GM10248 (cell line): Measurements from ENCODE around the gene PCSK5.

Source experiments
- CTCF ChIA-PET: fragments of 300-600 bp; sonication (Branson Sonifier 250); formaldehyde crosslinking; extraction: SDS; loops from one replicate; lab custom pipeline; 2021; ENCODE audit warnings: antibody characterized with exemption; lab: Yijun Ruan, JAX
- POLR2A ChIA-PET: fragments of 350-650 bp; sonication (Branson Sonifier 250); formaldehyde crosslinking; extraction: SDS; loops from one replicate; lab custom pipeline; 2020; ENCODE audit warnings: antibody characterized with exemption; lab: Yijun Ruan, JAX
- DNase-seq: peaks from one replicate; pipeline ENCODE4 v3.0.0; 2012; ENCODE audit errors: extremely low spot score
- TF ChIP-seq, protein P1 (sequence below): IDR thresholded peaks from 2 replicates; pipeline ENCODE4 v1.5.1; 2012; ENCODE audit warnings: mild to moderate bottlenecking, low read depth; ENCODE audit errors: extremely low read depth, missing control alignments, control extremely low read depth

Gene PCSK5

DNA sequence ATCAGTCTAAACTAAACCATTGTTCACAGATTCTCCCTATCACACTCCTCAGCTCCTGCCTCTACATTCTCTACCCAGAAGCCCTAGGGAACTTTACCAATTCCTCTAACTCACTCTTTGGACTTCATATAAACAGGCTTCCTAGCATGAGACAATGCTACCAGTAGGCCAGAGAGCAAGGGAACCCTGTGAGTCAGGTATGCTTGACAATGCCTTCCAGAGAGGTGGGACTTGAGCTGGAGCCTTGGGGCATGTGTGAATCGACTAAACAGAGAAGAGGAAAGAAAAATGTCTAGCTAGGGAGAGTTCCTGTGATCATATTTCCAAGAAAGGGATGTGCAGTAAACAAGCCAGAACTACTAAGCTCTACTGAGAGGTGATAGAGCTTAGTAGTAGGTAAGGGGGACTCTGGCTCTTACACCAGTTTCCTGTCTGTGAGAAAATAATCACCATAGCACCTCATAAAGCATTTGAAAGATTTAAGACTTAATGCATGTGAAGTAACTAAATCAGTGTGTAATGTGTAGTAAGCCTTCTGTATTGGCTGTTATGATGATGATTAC, 510.1 kb downstream of the PCSK5 start:
- TF ChIP-seq, protein P1, sequence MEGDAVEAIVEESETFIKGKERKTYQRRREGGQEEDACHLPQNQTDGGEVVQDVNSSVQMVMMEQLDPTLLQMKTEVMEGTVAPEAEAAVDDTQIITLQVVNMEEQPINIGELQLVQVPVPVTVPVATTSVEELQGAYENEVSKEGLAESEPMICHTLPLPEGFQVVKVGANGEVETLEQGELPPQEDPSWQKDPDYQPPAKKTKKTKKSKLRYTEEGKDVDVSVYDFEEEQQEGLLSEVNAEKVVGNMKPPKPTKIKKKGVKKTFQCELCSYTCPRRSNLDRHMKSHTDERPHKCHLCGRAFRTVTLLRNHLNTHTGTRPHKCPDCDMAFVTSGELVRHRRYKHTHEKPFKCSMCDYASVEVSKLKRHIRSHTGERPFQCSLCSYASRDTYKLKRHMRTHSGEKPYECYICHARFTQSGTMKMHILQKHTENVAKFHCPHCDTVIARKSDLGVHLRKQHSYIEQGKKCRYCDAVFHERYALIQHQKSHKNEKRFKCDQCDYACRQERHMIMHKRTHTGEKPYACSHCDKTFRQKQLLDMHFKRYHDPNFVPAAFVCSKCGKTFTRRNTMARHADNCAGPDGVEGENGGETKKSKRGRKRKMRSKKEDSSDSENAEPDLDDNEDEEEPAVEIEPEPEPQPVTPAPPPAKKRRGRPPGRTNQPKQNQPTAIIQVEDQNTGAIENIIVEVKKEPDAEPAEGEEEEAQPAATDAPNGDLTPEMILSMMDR: no peak
- no peak for DNase-seq
- CTCF ChIA-PET: interaction anchor here (0.9 to 4.0 kb wide), 7 partner anchors 17 to 305 kb away, joined by 3 to 15 read pairs (median 3); no protein-coding TSS in a partner anchor
- POLR2A ChIA-PET: no interaction called here

DNA sequence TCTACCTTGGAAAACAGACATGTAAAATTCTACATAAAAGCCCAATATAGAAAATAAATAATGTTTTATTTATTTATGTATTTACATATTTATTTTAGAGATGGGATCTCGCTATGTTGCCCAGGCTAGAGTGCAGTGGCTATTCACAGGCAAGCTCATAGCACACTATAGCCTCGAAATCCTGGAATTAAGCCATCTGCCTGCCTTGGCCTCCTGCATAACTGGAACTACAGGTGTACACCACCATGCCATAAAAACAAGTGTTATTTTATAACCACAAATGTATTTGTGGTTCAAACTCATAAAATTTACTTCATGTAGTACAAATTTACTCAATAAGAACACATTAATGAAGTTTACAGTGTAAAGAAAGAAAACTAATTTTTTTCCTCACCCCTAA, 510.7 kb downstream of the PCSK5 start:
- CTCF ChIA-PET: interaction anchor here (0.9 to 4.0 kb wide), 9 partner anchors 16 to 304 kb away, joined by 3 to 15 read pairs (median 3); partner anchors contain the start of gene GCNT1
- TF ChIP-seq, protein P1: no peak
- DNase-seq: no peak
- POLR2A ChIA-PET: no interaction called here

DNA sequence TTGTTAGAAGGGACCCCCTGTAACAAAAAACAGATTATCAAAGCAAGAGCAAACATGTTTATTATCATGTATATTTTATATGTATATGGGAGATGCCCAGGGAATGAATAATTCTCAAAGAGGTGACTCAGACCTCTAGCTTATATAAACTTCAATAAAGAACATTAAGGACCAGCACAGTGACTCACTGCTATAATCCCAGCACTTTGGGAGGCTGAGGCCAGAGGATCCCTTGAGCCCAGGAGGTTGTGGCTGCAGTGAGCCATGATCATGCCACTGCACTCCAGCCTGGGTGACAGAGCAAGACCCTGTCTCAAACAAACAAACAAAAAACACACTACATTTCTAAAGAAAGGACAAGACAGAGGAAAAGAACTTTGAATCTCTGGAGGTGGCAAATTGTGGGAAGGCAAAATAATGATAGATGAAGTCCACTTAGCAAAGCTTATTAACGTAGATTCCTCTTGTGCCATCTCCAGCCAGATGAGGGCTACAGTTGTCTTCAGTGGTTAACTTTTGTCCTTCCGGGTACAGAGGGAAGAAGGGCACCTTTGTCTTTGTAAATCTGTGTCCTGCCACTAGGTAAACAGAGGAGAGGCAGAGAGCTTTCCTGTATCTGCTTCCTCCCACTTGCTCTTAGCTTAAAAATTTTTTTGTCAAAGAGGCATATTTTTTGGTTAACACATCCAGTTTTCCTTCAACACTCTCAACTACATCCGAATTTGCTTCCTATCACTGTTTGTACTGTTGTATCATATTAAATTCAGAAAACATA, 511.3 kb downstream of the PCSK5 start:
- no peak for DNase-seq
- ChIA-PET CTCF (interaction anchor here (1.1 to 4.0 kb wide), 9 partner anchors 7 to 302 kb away, joined by 3 to 15 read pairs (median 4); partner anchors contain the start of genes GCNT1 and RFK), POLR2A (no interaction called here)
- TF ChIP-seq, protein P1: no peak

DNA sequence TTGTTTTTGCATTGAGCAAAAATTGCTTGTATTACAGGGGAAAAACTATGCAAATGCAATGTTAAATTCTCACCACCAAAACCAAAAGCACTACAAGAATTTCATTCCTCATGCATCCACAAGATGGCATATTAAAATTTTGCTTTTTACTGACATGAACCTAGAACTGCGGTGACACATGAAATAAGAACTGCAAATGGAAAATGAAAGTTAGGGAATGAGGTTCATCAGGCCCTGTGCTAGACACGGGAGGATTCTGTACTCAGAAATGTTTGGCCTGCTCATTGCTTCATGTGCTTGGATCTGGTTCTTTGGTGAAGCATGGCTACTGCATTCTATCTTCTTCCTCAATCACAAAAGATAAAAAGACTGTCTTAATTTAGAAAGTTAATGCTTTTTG, 512.9 kb downstream of the PCSK5 start:
- CTCF ChIA-PET: interaction anchor here (1.3 to 4.0 kb wide), 4 partner anchors 9 to 300 kb away, joined by 4 to 15 read pairs (median 7); partner anchors contain the start of gene RFK
- DNase-seq: peak; percentile 48

DNA sequence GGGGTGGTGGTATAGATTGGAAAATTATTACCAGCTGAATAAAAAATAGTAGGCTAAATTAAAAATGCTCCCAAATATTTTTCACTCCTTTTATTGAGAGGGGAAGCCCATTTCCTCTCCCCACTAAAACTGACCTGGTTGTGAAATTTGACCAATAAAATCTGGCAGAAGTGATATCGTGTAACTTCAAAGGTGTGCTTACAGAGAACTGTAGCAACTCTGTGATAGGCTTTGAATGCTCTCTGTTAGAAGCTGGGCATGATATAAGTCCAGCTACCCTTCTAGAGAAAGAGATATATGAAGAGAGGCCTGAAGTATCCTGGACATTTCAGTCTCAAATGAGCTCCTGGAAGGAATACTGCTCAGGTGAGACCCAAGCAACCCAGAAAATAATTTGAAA, 513.9 kb downstream of the PCSK5 start:
- POLR2A ChIA-PET: interaction anchor here (1.0 kb wide), 1 partner anchor 10 kb away, joined by 3 read pairs; the partner anchor contains the start of gene RFK
- TF ChIP-seq, protein P1: no peak
- CTCF ChIA-PET: interaction anchor here (0.7 to 3.5 kb wide), 12 partner anchors 10 to 301 kb away, joined by 3 to 15 read pairs (median 5); partner anchors contain the start of gene RFK
- DNase-seq: no peak

More for the DNA sequence above, 512.9 kb downstream of the PCSK5 start:
- POLR2A ChIA-PET: no interaction called here
- TF ChIP-seq, protein P1: peak; percentile 50

DNA sequence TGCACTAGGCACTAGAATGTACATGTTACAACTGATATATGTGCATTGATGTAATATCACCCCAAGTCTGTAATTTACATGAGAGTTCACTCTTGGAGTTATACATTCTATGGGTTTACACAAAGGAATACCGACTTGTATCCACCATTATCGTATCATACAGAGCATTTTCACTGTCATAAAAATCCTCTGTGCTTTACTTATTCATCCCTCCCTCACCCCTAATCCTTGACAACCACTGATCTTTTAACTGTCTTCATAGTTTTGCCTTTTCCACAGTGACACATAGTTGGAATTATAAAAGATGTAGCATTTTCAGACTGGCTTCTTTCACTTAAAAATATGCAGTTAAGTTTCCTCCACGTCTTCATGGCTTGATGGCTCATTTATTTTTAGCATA, 514.9 kb downstream of the PCSK5 start:
- TF ChIP-seq, protein P1: no peak
- ChIA-PET CTCF (interaction anchor here (1.2 to 3.5 kb wide), 7 partner anchors 11 to 300 kb away, joined by 3 to 15 read pairs (median 5); partner anchors contain the start of gene RFK), POLR2A (interaction anchor here (1.0 kb wide), 1 partner anchor 11 kb away, joined by 3 read pairs; the partner anchor contains the start of gene RFK)
- DNase-seq: no peak
